PFSK-1 (cell line): Measurements from ENCODE around the gene SLC7A1.

Experiments used
- FOXP2 ChIP-seq: optimal IDR thresholded peaks from 2 replicates; pipeline ENCODE3; 2011; ENCODE audit warnings: borderline replicate concordance, control low read depth, inconsistent platforms; ENCODE audit not compliant: insufficient read depth; ENCODE audit errors: extremely low read length, extremely low read depth
- POLR2AphosphoS5 ChIP-seq: IDR thresholded peaks from 2 replicates; pipeline ENCODE4 v1.6.1; 2012; ENCODE audit warnings: low read depth, mild to moderate bottlenecking, control low read depth, low read length, moderate library complexity
- REST ChIP-seq, 2 experiments: IDR thresholded peaks; 2 replicates each; pipeline versions ENCODE4 v1.6.1 to v1.8.0; 2011 to 2012; ENCODE audit warnings: low read depth in 2 of 2, low read length in 2 of 2, control low read depth in 1 of 2, inconsistent platforms in 1 of 2, mild to moderate bottlenecking in 1 of 2, moderate library complexity in 1 of 2; ENCODE audit not compliant: insufficient read depth in 1 of 2
- SIN3A ChIP-seq: IDR thresholded peaks from 2 replicates; pipeline ENCODE4 v1.6.1; 2012; ENCODE audit warnings: mild to moderate bottlenecking, low read length, moderate library complexity, borderline replicate concordance; ENCODE audit not compliant: insufficient read depth
- TAF1 ChIP-seq: IDR thresholded peaks from 2 replicates; pipeline ENCODE4 v1.6.1; 2012; ENCODE audit warnings: low read length, control low read depth, borderline replicate concordance; ENCODE audit not compliant: insufficient read depth

GRCh38 chr13:29480893-29481525 lies 114.5 kb downstream of the SLC7A1 start:
- TF ChIP-seq REST (IDR thresholded peaks at IDR 0.05; ENCODE audit: insufficient read depth in 1 of 2, low read depth in 2 of 2, low read length in 2 of 2) (no peak), POLR2AphosphoS5 (no peak), SIN3A (no peak), FOXP2 (no peak), TAF1 (no peak)
